CD4-positive, alpha-beta T cell (primary cell): ENCODE results near the gene CPEB2. TPM values are rescaled to one million over a fixed set of nuclear protein-coding genes. Genes with fewer than 3 reads are reported as not detected.

Experiments used
- ATAC-seq: fragments of 200-7000 bp; cut with Tn5 transposase; one replicate; pipeline ENCODE4 v1.10.0; 2022; ENCODE audit warnings: mild to moderate bottlenecking; ENCODE audit not compliant: poor library complexity
- CTCF ChIA-PET: fragments of 350-600 bp; sonication (Branson Sonifier 250); formaldehyde crosslinking; loops from one replicate; lab custom pipeline; 2021; ENCODE audit warnings: antibody characterized with exemption, inconsistent platforms; lab: Charles Lee
- POLR2A ChIA-PET: fragments of 350-600 bp; sonication (Branson Sonifier 250); formaldehyde crosslinking; loops from one replicate; lab custom pipeline; 2021; ENCODE audit warnings: antibody characterized with exemption, inconsistent platforms; lab: Charles Lee
- DNase-seq, 14 experiments: peaks; one replicate each; pipeline ENCODE4 v3.0.0-alpha.2; 2013 to 2020; ENCODE audit warnings: mixed read lengths in 2 of 14
- H3K27ac ChIP-seq, 2 donors: one replicate each; pipeline versions ENCODE4 v1.5.1 to v1.7.0; 2013; ENCODE audit warnings: low read length in 2 of 2, low read depth in 1 of 2, mild to moderate bottlenecking in 1 of 2
- H3K27me3 ChIP-seq, 2 experiments: 1 replicate in 1 of 2; 2 replicates in 1 of 2; pipeline versions ENCODE4 v1.6.1 to v1.7.0; 2013; ENCODE audit warnings: low read length in 2 of 2, control low read depth in 1 of 2, mild to moderate bottlenecking in 1 of 2, moderate library complexity in 1 of 2; ENCODE audit not compliant: insufficient read depth in 2 of 2, control insufficient read depth in 1 of 2
- H3K36me3 ChIP-seq: one replicate; pipeline ENCODE4 v1.6.1; 2013; ENCODE audit warnings: low read length, control low read depth; ENCODE audit not compliant: insufficient read depth
- H3K4me1 ChIP-seq: one replicate; pipeline ENCODE4 v1.6.1; 2013; ENCODE audit warnings: low read length, control low read depth; ENCODE audit not compliant: insufficient read depth
- H3K4me3 ChIP-seq: one replicate; pipeline ENCODE4 v1.5.1; 2013; ENCODE audit warnings: mild to moderate bottlenecking, low read length, moderate library complexity
- H3K9me3 ChIP-seq, 2 experiments: 1 replicate in 1 of 2; 2 replicates in 1 of 2; pipeline versions ENCODE4 v1.6.1 to v1.7.0; 2013; ENCODE audit warnings: low read length in 2 of 2, mild to moderate bottlenecking in 2 of 2, control low read depth in 1 of 2, moderate library complexity in 1 of 2; ENCODE audit not compliant: control insufficient read depth in 1 of 2, insufficient read depth in 1 of 2
- H3K27ac Mint-ChIP-seq: one replicate; pipeline ENCODE4 v1.8.0; 2020; ENCODE audit warnings: mixed read lengths
- H3K27me3 Mint-ChIP-seq: one replicate; pipeline ENCODE4 v1.8.0; 2021; ENCODE audit warnings: mixed read lengths
- H3K36me3 Mint-ChIP-seq: one replicate; pipeline ENCODE4 v1.8.0; 2021; ENCODE audit warnings: low read depth, mixed read lengths
- H3K4me1 Mint-ChIP-seq: one replicate; pipeline ENCODE4 v1.8.0; 2021; ENCODE audit warnings: low read depth, mixed read lengths
- H3K4me3 Mint-ChIP-seq: one replicate; pipeline ENCODE4 v1.8.0; 2020; ENCODE audit warnings: mild to moderate bottlenecking, mixed read lengths
- H3K9me3 Mint-ChIP-seq: one replicate; pipeline ENCODE4 v1.8.0; 2020; ENCODE audit warnings: mixed read lengths
- CTCF ChIP-seq: fragments of 200-600 bp; IDR thresholded peaks from one replicate; pipeline ENCODE4 v1.8.0; 2022; ENCODE audit warnings: antibody characterized with exemption, mild to moderate bottlenecking
- intact Hi-C, 2 experiments: fragments of 100-400 bp; cut with DNase I in 1 of 2; cut with micrococcal nuclease in 1 of 2; formaldehyde crosslinking; loops; one replicate each; pipeline versions ENCODE4 v1.15.1 to v1.9.0; 2023 to 2025; cut with DNase I, micrococcal nuclease
- total RNA-seq, 174 experiments: library from RNA in 2 of 174; stranded (reverse) in 2 of 174; gene quantifications; one replicate each; pipeline ENCODE4 v1.2.3 and lab custom pipeline; 2021 to 2026

The CPEB2 gene
- total RNA-seq, 2 experiments from 2014 or later: 26.4 to 27.0 TPM

- intact Hi-C loops: no loop called here
- Histone ChIP-seq H3K9me3 (no peaks in the 10 kb centered on the region), H3K27me3 (no peaks in the 10 kb centered on the region), H3K4me1 (no peaks in the 10 kb centered on the region), H3K27ac (no peak overlapping the region), H3K36me3 (peaks cover 19% of the 10 kb centered on the region), H3K4me3 (no peak overlapping the region)
- no peaks in the 10 kb centered on the region for H3K9me3 Mint-ChIP-seq
- H3K4me3 Mint-ChIP-seq: no peak overlapping the region
- ATAC-seq (no peak), DNase-seq (no peak)
- peaks cover 58% of the 10 kb centered on the region for H3K4me1 Mint-ChIP-seq
- POLR2A ChIA-PET: interaction anchor here (0.8 kb wide), 1 partner anchor 12 kb away, joined by 3 read pairs; no protein-coding TSS in a partner anchor
- no peak for TF ChIP-seq CTCF
- H3K27ac Mint-ChIP-seq: no peak overlapping the region
- peaks cover 78% of the 10 kb centered on the region for H3K36me3 Mint-ChIP-seq
- no peaks in the 10 kb centered on the region for H3K27me3 Mint-ChIP-seq
- CTCF ChIA-PET: interaction anchor here (2.2 kb wide), 1 partner anchor 9 kb away, joined by 6 read pairs; no protein-coding TSS in a partner anchor
Measured at GRCh38 chr4:15015170-15015569, 12.9 kb downstream of the CPEB2 start.

GRCh38 chr4:15018361-15018760 lies 16.1 kb downstream of the CPEB2 start:
- Mint-ChIP-seq H3K27ac (no peak overlapping the region), H3K4me1 (peaks cover 70% of the 10 kb centered on the region), H3K36me3 (peaks cover 77% of the 10 kb centered on the region), H3K9me3 (no peaks in the 10 kb centered on the region), H3K4me3 (no peak overlapping the region), H3K27me3 (no peaks in the 10 kb centered on the region)
- Histone ChIP-seq H3K4me3 (no peak overlapping the region), H3K27ac (no peak overlapping the region), H3K4me1 (no peaks in the 10 kb centered on the region), H3K27me3 (no peaks in the 10 kb centered on the region), H3K9me3 (no peaks in the 10 kb centered on the region), H3K36me3 (peaks cover 12% of the 10 kb centered on the region)
- intact Hi-C loops: no loop called here
- DNase-seq (no peak), ATAC-seq (no peak)
- POLR2A ChIA-PET: interaction anchor here (0.6 to 0.7 kb wide), 2 partner anchors 15 to 123 kb away, joined by 3 to 4 read pairs; no protein-coding TSS in a partner anchor
- no peak for TF ChIP-seq CTCF
- CTCF ChIA-PET: no interaction called here

- intact Hi-C loops: no loop called here
- no peak for TF ChIP-seq CTCF
- H3K27ac Mint-ChIP-seq: no peak overlapping the region
- POLR2A ChIA-PET: interaction anchor here (2.3 kb wide), 1 partner anchor 18 kb away, joined by 6 read pairs; no protein-coding TSS in a partner anchor
- H3K27me3 Mint-ChIP-seq: no peaks in the 10 kb centered on the region
- Histone ChIP-seq H3K27me3 (no peaks in the 10 kb centered on the region), H3K4me1 (no peaks in the 10 kb centered on the region), H3K36me3 (peaks cover 10% of the 10 kb centered on the region), H3K27ac (no peak overlapping the region), H3K9me3 (no peaks in the 10 kb centered on the region), H3K4me3 (no peak overlapping the region)
- ATAC-seq (no peak), DNase-seq (no peak)
- no peak overlapping the region for H3K4me3 Mint-ChIP-seq
- CTCF ChIA-PET: no interaction called here
- H3K36me3 Mint-ChIP-seq: peaks cover 72% of the 10 kb centered on the region
- no peaks in the 10 kb centered on the region for H3K9me3 Mint-ChIP-seq
- peaks cover 65% of the 10 kb centered on the region for H3K4me1 Mint-ChIP-seq
Measured at GRCh38 chr4:15020502-15021286, 18.4 kb downstream of the CPEB2 start.
